Transverse colon (tissue), 3 donors: ENCODE results near the gene LGALS12.

ENCODE experiments used
- POLR2A ChIP-seq: fragments of 450-650 bp; IDR thresholded peaks from one replicate; pipeline ENCODE4 v1.6.1; 2016; ENCODE audit warnings: antibody characterized with exemption, mild to moderate bottlenecking, moderate library complexity
- TF ChIP-seq, protein P1 (sequence below), 5 experiments: fragments of 200-600 bp in 3 of 5; fragments of 450-650 bp in 2 of 5; sonication (generic) in 3 of 5; IDR thresholded peaks; 1 replicate in 2 of 5; 2 replicates in 3 of 5; pipeline ENCODE4 v1.5.1; 2016 to 2017; ENCODE audit warnings: antibody characterized with exemption in 5 of 5, inconsistent platforms in 3 of 5, mild to moderate bottlenecking in 2 of 5, moderate library complexity in 1 of 5

DNA sequence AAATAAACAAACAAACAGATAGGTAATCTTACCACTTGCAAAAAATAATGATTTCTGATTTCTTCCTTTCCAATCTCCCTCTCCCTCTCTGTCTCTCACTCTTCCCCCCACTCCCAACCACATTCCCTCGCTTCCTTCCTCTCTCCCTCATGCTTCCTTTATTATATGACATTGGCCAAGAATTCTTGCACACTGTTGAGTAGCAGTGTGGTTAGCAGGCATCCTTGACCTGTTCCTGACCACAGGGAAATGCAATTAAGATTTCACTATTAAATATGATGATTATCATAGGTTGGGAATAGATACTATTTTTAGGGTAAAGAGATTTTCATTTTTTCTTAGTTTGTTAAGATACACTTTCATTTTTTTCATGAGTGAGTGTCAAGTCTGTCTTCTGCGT lies 16.0 kb downstream of the LGALS12 start:
- no peak for TF ChIP-seq POLR2A
- TF ChIP-seq, protein P1, sequence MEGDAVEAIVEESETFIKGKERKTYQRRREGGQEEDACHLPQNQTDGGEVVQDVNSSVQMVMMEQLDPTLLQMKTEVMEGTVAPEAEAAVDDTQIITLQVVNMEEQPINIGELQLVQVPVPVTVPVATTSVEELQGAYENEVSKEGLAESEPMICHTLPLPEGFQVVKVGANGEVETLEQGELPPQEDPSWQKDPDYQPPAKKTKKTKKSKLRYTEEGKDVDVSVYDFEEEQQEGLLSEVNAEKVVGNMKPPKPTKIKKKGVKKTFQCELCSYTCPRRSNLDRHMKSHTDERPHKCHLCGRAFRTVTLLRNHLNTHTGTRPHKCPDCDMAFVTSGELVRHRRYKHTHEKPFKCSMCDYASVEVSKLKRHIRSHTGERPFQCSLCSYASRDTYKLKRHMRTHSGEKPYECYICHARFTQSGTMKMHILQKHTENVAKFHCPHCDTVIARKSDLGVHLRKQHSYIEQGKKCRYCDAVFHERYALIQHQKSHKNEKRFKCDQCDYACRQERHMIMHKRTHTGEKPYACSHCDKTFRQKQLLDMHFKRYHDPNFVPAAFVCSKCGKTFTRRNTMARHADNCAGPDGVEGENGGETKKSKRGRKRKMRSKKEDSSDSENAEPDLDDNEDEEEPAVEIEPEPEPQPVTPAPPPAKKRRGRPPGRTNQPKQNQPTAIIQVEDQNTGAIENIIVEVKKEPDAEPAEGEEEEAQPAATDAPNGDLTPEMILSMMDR (IDR thresholded peaks at IDR 0.05), result no peak
